SK-N-SH (cell line): Measurements from ENCODE around the gene ZNF737. TPM values are rescaled to one million over a fixed set of nuclear protein-coding genes. Genes with fewer than 3 reads are reported as not detected.

ENCODE experiments used
- CTCF ChIA-PET: fragments of 300-600, 350-600 bp; formaldehyde crosslinking; extraction: SDS; loops from one replicate; lab custom pipeline; 2021; lab: Yijun Ruan, JAX
- POLR2A ChIA-PET: fragments of 350-600 bp; sonication (Branson Sonifier 250); formaldehyde crosslinking; extraction: SDS; loops from one replicate; lab custom pipeline; 2020; ENCODE audit warnings: antibody characterized with exemption, inconsistent platforms; lab: Yijun Ruan, JAX
- DNase-seq: peaks from one replicate; pipeline ENCODE4 v3.0.0; 2012
- H2AFZ ChIP-seq: fragments of 200-600 bp; sonication (generic); 2 replicates; pipeline ENCODE4 v1.8.1; 2016; ENCODE audit warnings: antibody characterized with exemption, mild to moderate bottlenecking, low read depth
- H3F3A ChIP-seq: fragments of 200-600 bp; sonication (generic); replicated peaks from 2 replicates; pipeline ENCODE3; 2016; ENCODE audit warnings: antibody characterized with exemption, mild to moderate bottlenecking; ENCODE audit not compliant: insufficient read depth
- H3K27ac ChIP-seq, 2 experiments: fragments of 200-500 bp in 1 of 2; fragments of 200-600 bp in 1 of 2; sonication (Bioruptor generic) in 1 of 2; sonication (generic), shearing (Covaris generic) in 1 of 2; 2 replicates each; pipeline versions ENCODE4 v1.5.1 to v1.6.1; 2014 to 2016; ENCODE audit warnings: low read depth in 2 of 2, inconsistent platforms in 1 of 2, low read length in 1 of 2, mild to moderate bottlenecking in 1 of 2, mixed read lengths in 1 of 2
- H3K27me3 ChIP-seq: fragments of 200-600 bp; sonication (generic), shearing (Covaris generic); 2 replicates; pipeline ENCODE4 v1.6.1; 2016; ENCODE audit warnings: mixed run types; ENCODE audit not compliant: insufficient read depth
- H3K36me3 ChIP-seq, 2 experiments: fragments of 200-500 bp in 1 of 2; fragments of 200-600 bp in 1 of 2; sonication (Bioruptor generic) in 1 of 2; sonication (generic) in 1 of 2; replicated peaks in 1 of 2; 2 replicates each; pipeline versions ENCODE3 to v1.5.1; 2014 to 2016; ENCODE audit warnings: low read length in 1 of 2, mild to moderate bottlenecking in 1 of 2; ENCODE audit not compliant: insufficient read depth in 2 of 2, control insufficient read depth in 1 of 2
- H3K4me1 ChIP-seq, 2 experiments: fragments of 200-500 bp in 1 of 2; fragments of 200-600 bp in 1 of 2; sonication (Bioruptor generic) in 1 of 2; sonication (generic), shearing (Covaris generic) in 1 of 2; 2 replicates each; pipeline versions ENCODE4 v1.5.1 to v1.6.1; 2014 to 2016; ENCODE audit warnings: low read depth in 1 of 2, low read length in 1 of 2, mixed run types in 1 of 2; ENCODE audit not compliant: insufficient read depth in 2 of 2, control insufficient read depth in 1 of 2
- H3K4me2 ChIP-seq: fragments of 200-600 bp; sonication (generic), shearing (Covaris generic); 2 replicates; pipeline ENCODE4 v1.6.1; 2017; ENCODE audit warnings: mixed run types
- H3K4me3 ChIP-seq, 2 experiments: fragments of 200-500 bp in 1 of 2; fragments of 200-600 bp in 1 of 2; sonication (Bioruptor generic) in 1 of 2; sonication (generic), shearing (Covaris generic) in 1 of 2; 2 replicates each; pipeline versions ENCODE4 v1.5.1 to v1.8.1; 2014 to 2016; ENCODE audit warnings: low read depth in 2 of 2, inconsistent platforms in 1 of 2, low read length in 1 of 2, mild to moderate bottlenecking in 1 of 2, mixed read lengths in 1 of 2, moderate library complexity in 1 of 2
- H3K79me2 ChIP-seq: fragments of 200-600 bp; sonication (generic); 2 replicates; pipeline ENCODE4 v1.8.1; 2017; ENCODE audit warnings: mild to moderate bottlenecking; ENCODE audit not compliant: insufficient read depth
- H3K9ac ChIP-seq: fragments of 200-600 bp; sonication (generic); 2 replicates; pipeline ENCODE4 v1.6.1; 2017; ENCODE audit warnings: mixed run types
- H3K9me2 ChIP-seq: fragments of 200-600 bp; sonication (generic); 2 replicates; pipeline ENCODE4 v1.6.1; 2017; ENCODE audit warnings: mixed run types
- H3K9me3 ChIP-seq: fragments of 200-600 bp; sonication (generic); 2 replicates; pipeline ENCODE4 v1.6.1; 2017; ENCODE audit warnings: mixed run types, mild to moderate bottlenecking, moderate library complexity
- H4K20me1 ChIP-seq: fragments of 200-600 bp; sonication (generic); 2 replicates; pipeline ENCODE4 v1.6.1; 2017; ENCODE audit warnings: mild to moderate bottlenecking, mixed run types; ENCODE audit not compliant: insufficient read depth
- CTCF ChIP-seq: fragments of 200-600 bp; sonication (generic); IDR thresholded peaks from 2 replicates; pipeline ENCODE4 v1.6.1; 2017; ENCODE audit warnings: antibody characterized with exemption, mild to moderate bottlenecking, moderate library complexity
- FOSL2 ChIP-seq: IDR thresholded peaks from 2 replicates; pipeline ENCODE4 v1.4.0; 2012; ENCODE audit warnings: low read depth, mild to moderate bottlenecking, moderate library complexity, borderline replicate concordance
- GABPA ChIP-seq: IDR thresholded peaks from 2 replicates; pipeline ENCODE4 v1.4.0; 2012; ENCODE audit warnings: low read depth, mild to moderate bottlenecking
- GATA2 ChIP-seq: sonication (generic); formaldehyde crosslinking; IDR thresholded peaks from 2 replicates; pipeline ENCODE4 v1.5.0; 2020; ENCODE audit warnings: mild to moderate bottlenecking, missing genetic modification reagents
- JUND ChIP-seq: IDR thresholded peaks from 2 replicates; pipeline ENCODE4 v1.4.0; 2012
- MAX ChIP-seq: IDR thresholded peaks from 2 replicates; pipeline ENCODE4 v1.4.0; 2012; ENCODE audit warnings: low read depth
- MXI1 ChIP-seq: IDR thresholded peaks from 2 replicates; pipeline ENCODE4 v1.6.1; 2012; ENCODE audit warnings: mild to moderate bottlenecking, low read depth, low read length, improper control_type of control experiment
- NFIC ChIP-seq: IDR thresholded peaks from 2 replicates; pipeline ENCODE4 v1.4.0; 2012; ENCODE audit warnings: borderline replicate concordance
- NRF1 ChIP-seq: IDR thresholded peaks from 2 replicates; pipeline ENCODE4 v1.6.1; 2012; ENCODE audit warnings: low read depth, mild to moderate bottlenecking, low read length
- RAD21 ChIP-seq: IDR thresholded peaks from 2 replicates; pipeline ENCODE4 v1.6.1; 2012; ENCODE audit warnings: mild to moderate bottlenecking, low read length
- RCOR1 ChIP-seq: fragments of 150-350 bp; IDR thresholded peaks from 2 replicates; pipeline ENCODE4 v1.6.1; 2017; ENCODE audit warnings: antibody characterized with exemption, low read length
- REST ChIP-seq: IDR thresholded peaks from 2 replicates; pipeline ENCODE4 v1.6.1; 2012; ENCODE audit warnings: mild to moderate bottlenecking, low read depth, low read length, moderate library complexity
- RXRA ChIP-seq: IDR thresholded peaks from 2 replicates; pipeline ENCODE4 v1.4.0; 2012; ENCODE audit warnings: low read depth, mild to moderate bottlenecking, borderline replicate concordance
- SIN3A ChIP-seq: IDR thresholded peaks from 2 replicates; pipeline ENCODE4 v1.6.1; 2012; ENCODE audit warnings: low read depth, mild to moderate bottlenecking, low read length, moderate library complexity, borderline replicate concordance
- TAF1 ChIP-seq: IDR thresholded peaks from 2 replicates; pipeline ENCODE4 v1.6.1; 2012; ENCODE audit warnings: low read depth, mild to moderate bottlenecking, low read length, moderate library complexity, borderline replicate concordance
- TEAD4 ChIP-seq: IDR thresholded peaks from 2 replicates; pipeline ENCODE4 v1.4.0; 2012; ENCODE audit warnings: mild to moderate bottlenecking, borderline replicate concordance; ENCODE audit not compliant: insufficient read depth
- USF2 ChIP-seq: fragments of 150-350 bp; IDR thresholded peaks from 2 replicates; pipeline ENCODE4 v1.6.1; 2017; ENCODE audit warnings: antibody characterized with exemption, low read length, low read depth, borderline replicate concordance
- YY1 ChIP-seq: IDR thresholded peaks from 2 replicates; pipeline ENCODE4 v1.4.0; 2012; ENCODE audit warnings: low read depth, mild to moderate bottlenecking
- ZBTB33 ChIP-seq: IDR thresholded peaks from 2 replicates; pipeline ENCODE4 v1.4.0; 2012; ENCODE audit warnings: low read depth, borderline replicate concordance
- WGBS: methylation state at CpG from one replicate; pipeline ENCODE4 v1.1.6; 2017; ENCODE audit warnings: low lambda C conversion rate; 5-methylcytosine and 5-hydroxymethylcytosine counted together
- polyA plus RNA-seq, 3 experiments: library from polyadenylated mRNA; depleted of rRNA; stranded (reverse); fragments of >200 nt; gene quantifications; 2 replicates each; pipeline ENCODE4 v1.2.3, GENCODE V29; 2012

Gene ZNF737
- polyA plus RNA-seq, 1 of the 3 experiments (the other 2 are of a cell fraction) = 2.5 TPM

- Histone ChIP-seq H3F3A (no peaks in the 10 kb centered on the region), H3K9ac (no peak overlapping the region), H3K9me3 (no peaks in the 10 kb centered on the region), H3K79me2 (no peaks in the 10 kb centered on the region), H3K36me3 (no peaks in the 10 kb centered on the region), H3K27ac (no peak overlapping the region), H4K20me1 (no peaks in the 10 kb centered on the region), H3K27me3 (no peaks in the 10 kb centered on the region), H3K4me3 (no peak overlapping the region), H3K9me2 (no peaks in the 10 kb centered on the region), H2AFZ (no peak overlapping the region), H3K4me2 (no peak overlapping the region), H3K4me1 (no peaks in the 10 kb centered on the region)
- POLR2A ChIA-PET = no interaction called here
- TF ChIP-seq MAX (no peak), YY1 (no peak), CTCF (no peak), TEAD4 (no peak), REST (no peak), TAF1 (no peak), JUND (no peak), RAD21 (no peak), NFIC (no peak), USF2 (no peak), FOSL2 (no peak), MXI1 (no peak), RXRA (no peak), RCOR1 (no peak), GABPA (no peak), ZBTB33 (no peak), GATA2 (CRISPR knock-in tag) (no peak), SIN3A (no peak), NRF1 (no peak)
- no peak for DNase-seq
- CTCF ChIA-PET = no interaction called here
- WGBS = 33% methylated on average over 1 of the region's 1 CpG
Measured at GRCh38 chr19:20503476-20503875, 62.1 kb downstream of the ZNF737 start.
